Measurements from ENCODE around the gene STAB1. TPM values are rescaled to one million over a fixed set of nuclear protein-coding genes. Genes with fewer than 3 reads are reported as not detected.

STAB1 gene
- total RNA-seq, 1 donor from 2014 or later = 0.71 TPM

DNA sequence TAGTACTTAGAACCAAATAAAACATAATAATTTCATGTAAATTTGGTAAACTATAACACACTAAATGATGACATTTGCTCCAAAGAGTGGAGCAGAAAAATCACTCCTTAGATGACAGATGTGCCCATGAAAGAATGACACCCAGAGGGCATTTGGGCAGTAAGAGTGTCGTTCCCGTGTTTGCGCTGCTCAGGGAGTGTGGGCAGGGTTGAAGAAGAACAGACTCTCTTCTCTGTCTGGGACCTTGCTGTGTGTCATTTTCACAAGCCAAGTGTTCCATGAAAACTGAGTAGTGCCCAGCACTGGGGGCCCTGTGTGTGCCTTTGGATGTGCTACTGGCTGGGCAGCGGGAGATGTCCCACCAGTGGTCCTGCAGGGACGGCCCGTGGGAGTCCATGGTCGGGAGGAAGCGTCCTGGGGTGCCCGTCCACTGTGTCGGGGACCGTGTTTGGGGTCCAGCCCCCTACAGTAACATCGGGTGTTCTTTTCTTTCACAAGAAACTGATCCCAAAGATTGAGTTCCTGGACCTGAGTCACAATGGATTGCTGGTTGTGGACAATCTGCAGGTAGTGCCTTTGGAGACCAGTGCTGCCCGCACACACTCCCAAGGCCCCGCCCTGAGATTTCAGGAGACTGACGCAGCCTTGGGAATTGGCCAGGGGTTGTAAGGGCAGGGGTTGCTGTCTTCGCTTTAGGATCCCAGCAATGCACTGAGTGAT, 17.9 kb upstream of the STAB1 start:
- peaks cover 91% of the 10 kb centered on the region for H3K36me3 Mint-ChIP-seq (ENCODE audit: low read depth)
- DNase-seq = no peak
- ATAC-seq (ENCODE audit: low read depth) = no peak
- TF ChIP-seq, protein P1, sequence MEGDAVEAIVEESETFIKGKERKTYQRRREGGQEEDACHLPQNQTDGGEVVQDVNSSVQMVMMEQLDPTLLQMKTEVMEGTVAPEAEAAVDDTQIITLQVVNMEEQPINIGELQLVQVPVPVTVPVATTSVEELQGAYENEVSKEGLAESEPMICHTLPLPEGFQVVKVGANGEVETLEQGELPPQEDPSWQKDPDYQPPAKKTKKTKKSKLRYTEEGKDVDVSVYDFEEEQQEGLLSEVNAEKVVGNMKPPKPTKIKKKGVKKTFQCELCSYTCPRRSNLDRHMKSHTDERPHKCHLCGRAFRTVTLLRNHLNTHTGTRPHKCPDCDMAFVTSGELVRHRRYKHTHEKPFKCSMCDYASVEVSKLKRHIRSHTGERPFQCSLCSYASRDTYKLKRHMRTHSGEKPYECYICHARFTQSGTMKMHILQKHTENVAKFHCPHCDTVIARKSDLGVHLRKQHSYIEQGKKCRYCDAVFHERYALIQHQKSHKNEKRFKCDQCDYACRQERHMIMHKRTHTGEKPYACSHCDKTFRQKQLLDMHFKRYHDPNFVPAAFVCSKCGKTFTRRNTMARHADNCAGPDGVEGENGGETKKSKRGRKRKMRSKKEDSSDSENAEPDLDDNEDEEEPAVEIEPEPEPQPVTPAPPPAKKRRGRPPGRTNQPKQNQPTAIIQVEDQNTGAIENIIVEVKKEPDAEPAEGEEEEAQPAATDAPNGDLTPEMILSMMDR (IDR thresholded peaks at IDR 0.05) = no peak
- intact Hi-C loops (cut with micrococcal nuclease) = no loop called here
- no peak overlapping the region for H3K4me3 Mint-ChIP-seq
- ChIA-PET CTCF (no interaction called here), POLR2A (no interaction called here)
- H3K4me1 Mint-ChIP-seq = no peaks in the 10 kb centered on the region
- H3K27me3 Mint-ChIP-seq = no peaks in the 10 kb centered on the region
- no peak overlapping the region for H3K27ac Mint-ChIP-seq
- no peaks in the 10 kb centered on the region for H3K9me3 Mint-ChIP-seq

DNA sequence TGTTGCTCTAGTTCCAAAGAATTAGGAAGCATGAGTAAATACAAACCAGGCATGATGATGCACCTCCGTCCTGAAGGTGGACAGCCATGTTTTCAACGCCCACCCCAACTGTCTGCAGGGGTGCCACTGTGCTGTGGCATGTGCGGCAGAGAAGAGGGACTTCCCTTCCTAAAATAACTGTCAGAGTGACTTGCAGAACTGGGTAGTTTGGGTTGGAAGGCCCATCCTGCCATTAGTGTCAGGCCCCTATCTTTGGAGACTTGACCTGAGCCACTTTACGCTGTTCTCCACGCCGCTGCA, 17.4 kb upstream of the STAB1 start:
- Mint-ChIP-seq H3K27ac (no peak overlapping the region), H3K4me3 (no peak overlapping the region), H3K4me1 (no peaks in the 10 kb centered on the region), H3K36me3 (ENCODE audit: low read depth) (peaks cover 91% of the 10 kb centered on the region), H3K27me3 (no peaks in the 10 kb centered on the region), H3K9me3 (no peaks in the 10 kb centered on the region)
- ChIA-PET CTCF (no interaction called here), POLR2A (no interaction called here)
- TF ChIP-seq, protein P1 (IDR thresholded peaks at IDR 0.05) = no peak
- ATAC-seq (ENCODE audit: low read depth) = no peak
- DNase-seq = no peak
- intact Hi-C loops (cut with micrococcal nuclease) = no loop called here

DNA sequence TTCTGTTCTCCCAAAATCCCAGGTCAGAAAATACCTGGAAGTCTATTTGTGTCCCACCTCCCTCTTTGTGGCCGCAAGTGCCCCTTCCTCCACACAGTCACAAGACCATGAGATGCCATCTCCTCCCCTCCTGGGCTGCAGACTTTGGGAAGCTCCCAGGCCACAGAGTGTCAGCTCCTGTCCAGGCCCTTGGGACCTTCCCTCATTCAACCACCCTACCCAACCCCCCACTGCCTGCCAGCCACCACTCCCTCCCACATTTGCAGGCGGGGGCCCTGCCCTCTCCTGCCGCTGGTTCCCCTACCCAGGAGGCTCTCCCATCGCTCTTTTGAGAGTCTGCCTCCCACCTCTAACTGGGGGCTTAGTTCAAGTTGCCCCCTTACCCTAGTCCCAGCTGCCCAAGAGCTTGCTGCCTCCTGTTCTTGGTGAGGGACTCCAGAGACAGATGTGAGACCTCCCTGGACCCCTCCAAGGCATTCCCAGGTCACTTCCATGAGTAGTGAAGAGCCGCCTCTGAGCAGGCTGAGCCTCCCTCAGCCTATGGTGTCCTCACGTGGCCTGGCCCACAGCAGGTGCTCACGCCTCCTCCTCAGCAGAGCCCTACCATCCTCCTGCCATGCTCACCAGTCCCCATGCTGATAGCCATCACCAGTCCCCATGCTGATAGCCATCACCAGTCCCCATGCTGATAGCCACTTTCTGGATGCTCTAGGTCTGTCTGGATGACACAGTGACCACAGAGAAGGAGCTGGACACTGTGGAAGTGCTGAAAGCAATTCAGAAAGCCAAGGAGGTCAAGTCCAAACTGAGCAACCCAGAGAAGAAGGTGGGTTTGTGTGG, 15.9 kb upstream of the STAB1 start:
- H3K9me3 Mint-ChIP-seq = no peaks in the 10 kb centered on the region
- H3K4me1 Mint-ChIP-seq = no peaks in the 10 kb centered on the region
- ChIA-PET POLR2A (no interaction called here), CTCF (no interaction called here)
- TF ChIP-seq, protein P1 (IDR thresholded peaks at IDR 0.05) = no peak
- H3K4me3 Mint-ChIP-seq = no peak overlapping the region
- intact Hi-C loops (cut with micrococcal nuclease) = no loop called here
- H3K27ac Mint-ChIP-seq = no peak overlapping the region
- ATAC-seq (ENCODE audit: low read depth) = no peak
- no peak for DNase-seq
- peaks cover 87% of the 10 kb centered on the region for H3K36me3 Mint-ChIP-seq (ENCODE audit: low read depth)
- H3K27me3 Mint-ChIP-seq = no peaks in the 10 kb centered on the region

DNA sequence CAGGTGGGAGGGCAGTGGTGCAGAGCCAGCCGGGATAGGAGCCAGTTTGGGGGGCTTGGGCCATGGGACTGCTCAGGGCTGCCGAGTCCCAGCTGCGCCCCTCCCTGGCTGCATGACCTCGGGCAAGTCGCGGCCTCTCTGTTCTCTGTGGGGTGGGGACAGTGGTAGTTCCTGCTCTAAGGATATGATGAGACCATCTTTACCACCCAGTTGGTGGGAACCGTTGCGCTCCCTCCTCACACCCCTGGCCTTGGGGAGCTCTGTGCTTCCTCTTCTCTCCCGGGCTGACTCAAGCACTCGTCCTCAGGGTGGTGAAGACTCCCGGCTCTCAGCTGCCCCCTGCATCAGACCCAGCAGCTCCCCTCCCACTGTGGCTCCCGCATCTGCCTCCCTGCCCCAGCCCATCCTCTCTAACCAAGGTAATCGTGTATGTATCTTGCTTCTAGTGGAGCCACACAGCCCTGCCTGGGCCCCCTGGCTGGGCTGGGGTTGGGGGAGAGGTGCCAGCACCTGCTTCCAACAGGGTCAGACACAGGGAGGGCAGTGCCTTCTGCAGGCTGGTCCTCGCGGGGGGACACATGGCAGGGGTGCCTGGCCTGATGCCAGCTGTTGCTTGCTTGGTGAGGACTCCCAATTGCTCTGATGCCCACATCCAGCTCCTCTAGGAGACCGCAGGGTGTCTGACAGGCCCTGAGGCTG, 15.1 kb upstream of the STAB1 start:
- H3K4me3 Mint-ChIP-seq = no peak overlapping the region
- TF ChIP-seq, protein P1 (IDR thresholded peaks at IDR 0.05) = no peak
- H3K9me3 Mint-ChIP-seq = no peaks in the 10 kb centered on the region
- ATAC-seq (ENCODE audit: low read depth) = no peak
- ChIA-PET CTCF (no interaction called here), POLR2A (no interaction called here)
- H3K27ac Mint-ChIP-seq = no peak overlapping the region
- no peak for DNase-seq
- no peaks in the 10 kb centered on the region for H3K4me1 Mint-ChIP-seq
- no peaks in the 10 kb centered on the region for H3K27me3 Mint-ChIP-seq
- H3K36me3 Mint-ChIP-seq (ENCODE audit: low read depth) = peaks cover 84% of the 10 kb centered on the region
- intact Hi-C loops (cut with micrococcal nuclease) = no loop called here

Measured in activated B cell treated with CpG ODN at 0.5 μM for 24 hours (primary cell).